Stimulated activated CD4-positive, alpha-beta T cell treated with anti-CD3 and anti-CD28 coated beads, Interleukin-1b, Interleukin-23, amount 100 ng/mL, for 1 hour (primary cell): ENCODE data around the gene FRG2C.
"Not testable (repeated sequence)": the region's sequence is repeated elsewhere in the genome, so short reads cannot be mapped to it uniquely, and the experiment has no call there.

ENCODE experiments used
- DNase-seq, 2 donors: peaks; one replicate each; pipeline ENCODE4 v3.0.0-alpha.2; 2020; ENCODE audit warnings: low read depth in 2 of 2

The FRG2C gene

DNA sequence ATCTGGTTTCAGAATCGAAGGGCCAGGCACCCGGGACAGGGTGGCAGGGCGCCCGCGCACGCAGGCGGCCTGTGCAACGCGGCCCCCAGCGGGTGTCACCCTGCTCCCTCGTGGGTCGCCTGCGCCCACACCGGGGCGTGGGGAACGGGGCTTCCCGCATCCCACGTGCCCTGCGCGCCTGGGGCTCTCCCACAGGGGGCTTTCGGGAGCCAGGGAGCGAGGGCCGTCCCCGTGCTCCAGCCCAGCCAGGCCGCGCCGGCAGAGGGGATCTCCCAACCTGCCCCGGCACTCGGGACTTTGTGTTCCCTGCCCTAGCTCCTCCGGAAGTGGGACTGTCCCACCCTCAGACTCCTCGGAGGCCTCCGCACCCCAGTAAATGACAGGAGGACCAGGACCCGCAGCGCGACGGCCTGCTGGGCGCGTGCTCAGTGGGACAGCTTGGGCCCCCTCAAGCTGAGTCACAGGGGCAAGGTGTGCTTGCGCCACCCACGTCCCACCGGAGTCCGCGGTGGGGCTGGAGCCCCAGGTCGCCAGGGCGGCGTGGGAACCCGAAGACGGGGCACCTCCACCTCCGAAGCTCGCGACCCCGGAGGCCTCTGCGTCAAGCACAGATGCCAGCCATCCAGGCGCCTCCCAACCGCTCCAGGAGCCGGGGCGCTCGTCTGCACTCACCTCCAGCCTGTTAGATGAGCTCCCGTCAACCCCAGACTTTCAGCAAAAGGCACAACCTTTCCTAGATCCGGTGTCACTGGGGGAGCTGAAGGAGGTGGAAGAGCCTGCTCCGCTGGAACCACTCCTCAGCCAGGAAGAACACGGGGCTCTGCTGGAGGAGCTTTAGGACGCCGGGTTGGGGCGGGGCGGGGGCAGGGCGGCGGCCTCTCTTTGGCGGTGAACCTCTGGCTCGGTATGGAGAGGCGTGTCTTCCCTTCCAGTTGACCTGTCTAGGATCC lies 5.5 kb downstream of the FRG2C start:
- DNase-seq = not testable (repeated sequence)

DNA sequence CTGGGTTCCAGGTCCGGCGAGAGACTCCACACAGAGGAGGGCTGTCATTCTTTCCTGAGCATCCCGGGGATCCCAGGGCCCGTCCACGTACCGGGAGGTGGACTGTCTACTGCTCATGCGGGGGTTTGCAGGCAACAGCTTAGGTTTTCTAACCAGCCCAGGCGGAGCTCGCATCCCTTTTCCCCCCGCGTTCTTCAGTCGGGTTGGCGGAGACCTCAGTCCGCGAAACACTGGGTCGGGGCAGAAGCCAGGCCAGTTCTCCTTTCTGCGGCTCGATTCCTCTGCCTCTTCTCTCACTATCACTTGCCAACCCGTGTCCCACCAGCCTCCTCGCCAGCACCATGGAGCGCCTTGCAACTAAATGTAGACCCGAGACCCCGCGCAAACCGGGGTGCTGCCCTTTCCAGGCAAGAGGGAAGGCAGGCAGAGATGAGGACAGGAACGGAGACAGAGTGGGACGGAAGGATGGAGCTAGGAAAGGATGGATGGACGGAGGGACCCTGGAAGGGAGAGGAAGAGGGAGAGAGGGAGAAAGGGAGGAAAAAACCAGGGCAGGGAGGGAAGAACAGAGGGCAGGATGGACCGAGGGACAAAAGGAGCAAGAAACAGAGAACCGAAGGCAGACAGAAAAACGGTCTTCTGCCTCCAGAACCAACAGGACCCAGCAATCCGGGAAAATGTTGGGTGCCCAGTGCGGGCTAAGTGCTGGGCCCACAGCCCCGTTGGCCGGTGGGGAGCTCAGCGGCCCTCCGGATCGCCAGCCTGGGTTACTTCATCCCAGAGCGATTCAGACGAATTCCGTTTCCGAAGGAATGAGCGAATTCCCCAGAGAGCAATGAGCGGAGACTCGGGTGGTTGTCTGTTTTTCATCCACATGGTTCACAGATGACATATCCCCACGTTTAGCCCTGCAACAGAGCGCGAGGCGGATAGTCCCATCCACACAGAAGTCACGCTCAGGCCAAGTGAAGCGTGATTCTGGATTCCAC lies 6.5 kb downstream of the FRG2C start:
- DNase-seq = not testable (repeated sequence)

- not testable (repeated sequence) for DNase-seq
Measured at GRCh38 chr3:75671287-75672139, 7.4 kb downstream of the FRG2C start.

- not testable (repeated sequence) for DNase-seq
Measured at GRCh38 chr3:75672140-75672775, 8.1 kb downstream of the FRG2C start.

GRCh38 chr3:75683965-75684364 lies 19.8 kb downstream of the FRG2C start:
- DNase-seq = not testable (repeated sequence)

DNA sequence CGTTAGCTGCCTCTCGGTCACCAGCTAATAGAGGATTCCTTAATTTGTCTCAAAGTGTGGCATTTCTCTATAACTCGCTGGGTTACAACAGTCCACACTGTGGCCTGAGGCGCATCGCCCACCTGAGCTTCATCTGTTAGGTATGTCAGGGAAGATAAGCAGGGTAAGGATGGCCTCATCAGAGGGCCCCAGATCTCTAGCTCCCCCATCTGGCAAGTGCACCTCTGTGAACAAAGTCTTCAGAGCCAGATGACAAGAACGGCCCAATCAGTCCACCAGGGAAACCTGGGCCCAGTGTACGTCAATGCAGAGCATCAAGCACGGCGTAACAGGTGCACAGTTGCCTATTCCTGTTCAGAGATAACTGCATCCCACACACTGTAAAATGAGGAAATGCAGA lies 23.2 kb downstream of the FRG2C start:
- no peak for DNase-seq

GRCh38 chr3:75692061-75692460 lies 27.9 kb downstream of the FRG2C start:
- no peak for DNase-seq
